Thyroid gland (tissue), 4 donors: ENCODE measurements around the gene SPATA31E1.

Experiments
- POLR2A ChIP-seq, 2 donors: fragments of 450-650 bp; IDR thresholded peaks; one replicate each; pipeline ENCODE4 v1.6.1; 2017; ENCODE audit warnings: antibody characterized with exemption in 2 of 2, mild to moderate bottlenecking in 2 of 2, moderate library complexity in 1 of 2
- TF ChIP-seq, protein P1 (sequence below), 6 experiments: fragments of 200-600 bp in 3 of 6; fragments of 450-650 bp in 3 of 6; sonication (generic) in 3 of 6; IDR thresholded peaks; one replicate each; pipeline ENCODE4 v1.5.1; 2016 to 2019; ENCODE audit warnings: antibody characterized with exemption in 6 of 6, mild to moderate bottlenecking in 2 of 6, inconsistent platforms in 1 of 6, moderate library complexity in 1 of 6

- TF ChIP-seq, protein P1, sequence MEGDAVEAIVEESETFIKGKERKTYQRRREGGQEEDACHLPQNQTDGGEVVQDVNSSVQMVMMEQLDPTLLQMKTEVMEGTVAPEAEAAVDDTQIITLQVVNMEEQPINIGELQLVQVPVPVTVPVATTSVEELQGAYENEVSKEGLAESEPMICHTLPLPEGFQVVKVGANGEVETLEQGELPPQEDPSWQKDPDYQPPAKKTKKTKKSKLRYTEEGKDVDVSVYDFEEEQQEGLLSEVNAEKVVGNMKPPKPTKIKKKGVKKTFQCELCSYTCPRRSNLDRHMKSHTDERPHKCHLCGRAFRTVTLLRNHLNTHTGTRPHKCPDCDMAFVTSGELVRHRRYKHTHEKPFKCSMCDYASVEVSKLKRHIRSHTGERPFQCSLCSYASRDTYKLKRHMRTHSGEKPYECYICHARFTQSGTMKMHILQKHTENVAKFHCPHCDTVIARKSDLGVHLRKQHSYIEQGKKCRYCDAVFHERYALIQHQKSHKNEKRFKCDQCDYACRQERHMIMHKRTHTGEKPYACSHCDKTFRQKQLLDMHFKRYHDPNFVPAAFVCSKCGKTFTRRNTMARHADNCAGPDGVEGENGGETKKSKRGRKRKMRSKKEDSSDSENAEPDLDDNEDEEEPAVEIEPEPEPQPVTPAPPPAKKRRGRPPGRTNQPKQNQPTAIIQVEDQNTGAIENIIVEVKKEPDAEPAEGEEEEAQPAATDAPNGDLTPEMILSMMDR (IDR thresholded peaks at IDR 0.05) = no peak
- no peak for TF ChIP-seq POLR2A (IDR thresholded peaks at IDR 0.05)
Observed at GRCh38 chr9:87872079-87872624, 10.5 kb upstream of the SPATA31E1 start.
